Panc1 (cell line): ENCODE measurements around the gene TBC1D21. TPM values are rescaled to one million over a fixed set of nuclear protein-coding genes. Genes with fewer than 3 reads are reported as not detected.

Experiments
- ATAC-seq: fragments of 200-7000 bp; cut with Tn5 transposase; 2 replicates; pipeline ENCODE4 v1.9.1; 2020; ENCODE audit warnings: mild to moderate bottlenecking, moderate library complexity
- BruUV-seq: library from RNA; stranded (reverse); fragments of 400-500 nt; replicated peaks from 2 replicates; lab custom pipeline; 2021; lab: Mats Ljungman, UMichigan
- CTCF ChIA-PET: fragments of 300-600 bp; sonication (Branson Sonifier 250); formaldehyde crosslinking; loops from one replicate; lab custom pipeline; 2022; ENCODE audit warnings: antibody characterized with exemption; lab: Charles Lee
- POLR2A ChIA-PET: fragments of 300-600 bp; sonication (Branson Sonifier 250); formaldehyde crosslinking; loops from one replicate; lab custom pipeline; 2022; ENCODE audit warnings: antibody characterized with exemption; lab: Charles Lee
- DNase-seq: peaks from one replicate; pipeline ENCODE4 v3.0.0-alpha.2; 2010; ENCODE audit warnings: low read depth, low spot score
- H3K27ac ChIP-seq: 2 replicates; pipeline ENCODE4 v1.5.1; 2011; ENCODE audit warnings: mild to moderate bottlenecking, low read length, inconsistent platforms
- H3K27me3 ChIP-seq: fragments of 200-500 bp; sonication (Bioruptor generic); 2 replicates; pipeline ENCODE4 v1.6.0; 2014; ENCODE audit warnings: low read length, inconsistent platforms; ENCODE audit not compliant: control insufficient read depth, insufficient read depth
- H3K36me3 ChIP-seq: fragments of 200-500 bp; sonication (Bioruptor generic); 2 replicates; pipeline ENCODE4 v1.5.1; 2014; ENCODE audit warnings: inconsistent platforms, mild to moderate bottlenecking, low read length, moderate library complexity; ENCODE audit not compliant: control insufficient read depth, insufficient read depth
- H3K4me1 ChIP-seq: 2 replicates; pipeline ENCODE4 v1.5.1; 2011; ENCODE audit warnings: inconsistent platforms, mild to moderate bottlenecking, low read length, moderate library complexity; ENCODE audit not compliant: control insufficient read depth, insufficient read depth
- H3K4me3 ChIP-seq, 2 experiments: 2 replicates each; pipeline ENCODE4 v1.5.1; 2011 to 2012; ENCODE audit warnings: low read depth in 2 of 2, low read length in 2 of 2, mild to moderate bottlenecking in 2 of 2, inconsistent platforms in 1 of 2, moderate library complexity in 1 of 2
- H3K9me3 ChIP-seq: fragments of 200-500 bp; sonication (Bioruptor generic); 2 replicates; pipeline ENCODE4 v1.5.1; 2014; ENCODE audit warnings: low read depth, mild to moderate bottlenecking, inconsistent platforms, low read length, moderate library complexity; ENCODE audit not compliant: control insufficient read depth, insufficient read depth
- CTCF ChIP-seq: fragments of 450-650 bp; IDR thresholded peaks from 2 replicates; pipeline ENCODE4 v1.5.1; 2017; ENCODE audit warnings: mild to moderate bottlenecking
- POLR2AphosphoS5 ChIP-seq: IDR thresholded peaks from 2 replicates; pipeline ENCODE4 v1.6.1; 2012; ENCODE audit warnings: mild to moderate bottlenecking, low read depth, low read length, moderate library complexity
- REST ChIP-seq, 2 experiments: IDR thresholded peaks; 2 replicates each; pipeline ENCODE4 v1.6.1; 2011 to 2012; ENCODE audit warnings: low read depth in 2 of 2, control low read depth in 1 of 2, low read length in 1 of 2, mild to moderate bottlenecking in 1 of 2, moderate library complexity in 1 of 2; ENCODE audit not compliant: insufficient read depth in 1 of 2
- SIN3A ChIP-seq: IDR thresholded peaks from 2 replicates; pipeline ENCODE4 v1.6.1; 2012; ENCODE audit warnings: low read depth, mild to moderate bottlenecking, low read length, moderate library complexity, borderline replicate concordance; ENCODE audit not compliant: insufficient read depth
- TCF7L2 ChIP-seq: IDR thresholded peaks from 2 replicates; pipeline ENCODE4 v1.6.1; 2011; ENCODE audit warnings: mild to moderate bottlenecking, low read depth, low read length, inconsistent platforms
- in situ Hi-C: cut with HindIII; loops from 2 replicates; pipeline ENCODE4 v1.10.0; 2016; ENCODE audit warnings: low sequenced_read_pairs, low pct_unique_long_range_greater_than_20kb
- intact Hi-C: fragments of 100-400 bp; cut with micrococcal nuclease; formaldehyde crosslinking; loops from one replicate; pipeline ENCODE4 v1.10.0; 2022; ENCODE audit not compliant: unreplicated experiment
- total RNA-seq: library from RNA; stranded (reverse); gene quantifications from one replicate; pipeline ENCODE4 v1.2.1, GENCODE V29; 2021; ENCODE audit not compliant: unreplicated experiment

The TBC1D21 gene
- total RNA-seq, 1 experiment from 2014 or later: not detected

GRCh38 chr15:73888224-73889041 lies 15.1 kb downstream of the TBC1D21 start:
- DNase-seq (no peak), ATAC-seq (no peak)
- Histone ChIP-seq H3K9me3 (no peaks in the 10 kb centered on the region), H3K27ac (no peak overlapping the region), H3K4me1 (no peaks in the 10 kb centered on the region), H3K36me3 (no peaks in the 10 kb centered on the region), H3K4me3 (no peak overlapping the region), H3K27me3 (peaks cover 2% of the 10 kb centered on the region; the same call in 1 of the 2 replicates)
- in situ Hi-C loops: no loop called here
- POLR2A ChIA-PET: no interaction called here
- BruUV-seq: no TSS peak
- CTCF ChIA-PET: interaction anchor here (0.7 to 0.9 kb wide), 2 partner anchors 9 to 83 kb away, joined by 3 to 6 read pairs; no protein-coding TSS in a partner anchor
- intact Hi-C loops: no loop called here
- no peak for TF ChIP-seq POLR2AphosphoS5
- TF ChIP-seq SIN3A: no peak
- no peak for TF ChIP-seq TCF7L2
- no peak for TF ChIP-seq REST (IDR thresholded peaks at IDR 0.05; ENCODE audit: insufficient read depth in 1 of 2, low read depth in 2 of 2, low read length in 1 of 2)
- TF ChIP-seq CTCF: no peak

- no peak overlapping the region for H3K27ac ChIP-seq
- no peaks in the 10 kb centered on the region for H3K36me3 ChIP-seq
- in situ Hi-C loops: no loop called here
- DNase-seq: no peak
- peaks cover 2% of the 10 kb centered on the region; the same call in 1 of the 2 replicates for H3K27me3 ChIP-seq
- POLR2A ChIA-PET: no interaction called here
- H3K9me3 ChIP-seq: no peaks in the 10 kb centered on the region
- ATAC-seq: no peak
- CTCF ChIA-PET: interaction anchor here (0.7 kb wide), 1 partner anchor 84 kb away, joined by 6 read pairs; no protein-coding TSS in a partner anchor
- TF ChIP-seq TCF7L2 (no peak), REST (IDR thresholded peaks at IDR 0.05; ENCODE audit: insufficient read depth in 1 of 2, low read depth in 2 of 2, low read length in 1 of 2) (no peak), SIN3A (no peak), POLR2AphosphoS5 (no peak), CTCF (no peak)
- intact Hi-C loops: no loop called here
- BruUV-seq: no TSS peak
- H3K4me1 ChIP-seq: no peaks in the 10 kb centered on the region
- H3K4me3 ChIP-seq: no peak overlapping the region
These were observed 15.8 kb downstream of the TBC1D21 start for GRCh38 chr15:73889053-73889761.
